IgD-negative memory B cell (primary cell): ENCODE data around the gene KLHL8. TPM values are rescaled to one million over a fixed set of nuclear protein-coding genes. Genes with fewer than 3 reads are reported as not detected.

Experiments
- H3K27ac Mint-ChIP-seq, 3 donors: one replicate each; pipeline ENCODE4 v1.8.0; 2020 to 2022; ENCODE audit warnings: mild to moderate bottlenecking in 3 of 3, mixed read lengths in 3 of 3, moderate library complexity in 1 of 3
- H3K27me3 Mint-ChIP-seq: one replicate; pipeline ENCODE4 v1.8.0; 2021; ENCODE audit warnings: mixed read lengths
- H3K36me3 Mint-ChIP-seq: one replicate; pipeline ENCODE4 v1.8.0; 2020; ENCODE audit warnings: mild to moderate bottlenecking, mixed read lengths
- H3K4me1 Mint-ChIP-seq, 3 donors: one replicate each; pipeline ENCODE4 v1.8.0; 2020 to 2022; ENCODE audit warnings: mixed read lengths in 3 of 3, mild to moderate bottlenecking in 1 of 3
- H3K4me3 Mint-ChIP-seq, 4 donors: one replicate each; pipeline ENCODE4 v1.8.0; 2020 to 2022; ENCODE audit warnings: mild to moderate bottlenecking in 4 of 4, mixed read lengths in 4 of 4, moderate library complexity in 3 of 4
- H3K9me3 Mint-ChIP-seq, 3 donors: one replicate each; pipeline ENCODE4 v1.8.0; 2020 to 2021; ENCODE audit warnings: mixed read lengths in 3 of 3, mild to moderate bottlenecking in 1 of 3
- polyA plus RNA-seq: library from polyadenylated mRNA; unstranded; fragments of 300-500 nt; fragmentation: Illumina TruSeq; gene quantifications from one replicate; pipeline ENCODE4 v1.2.3, GENCODE V29; 2021

The KLHL8 gene
- polyA plus RNA-seq, 1 donor from 2014 or later: 13.3 TPM

DNA sequence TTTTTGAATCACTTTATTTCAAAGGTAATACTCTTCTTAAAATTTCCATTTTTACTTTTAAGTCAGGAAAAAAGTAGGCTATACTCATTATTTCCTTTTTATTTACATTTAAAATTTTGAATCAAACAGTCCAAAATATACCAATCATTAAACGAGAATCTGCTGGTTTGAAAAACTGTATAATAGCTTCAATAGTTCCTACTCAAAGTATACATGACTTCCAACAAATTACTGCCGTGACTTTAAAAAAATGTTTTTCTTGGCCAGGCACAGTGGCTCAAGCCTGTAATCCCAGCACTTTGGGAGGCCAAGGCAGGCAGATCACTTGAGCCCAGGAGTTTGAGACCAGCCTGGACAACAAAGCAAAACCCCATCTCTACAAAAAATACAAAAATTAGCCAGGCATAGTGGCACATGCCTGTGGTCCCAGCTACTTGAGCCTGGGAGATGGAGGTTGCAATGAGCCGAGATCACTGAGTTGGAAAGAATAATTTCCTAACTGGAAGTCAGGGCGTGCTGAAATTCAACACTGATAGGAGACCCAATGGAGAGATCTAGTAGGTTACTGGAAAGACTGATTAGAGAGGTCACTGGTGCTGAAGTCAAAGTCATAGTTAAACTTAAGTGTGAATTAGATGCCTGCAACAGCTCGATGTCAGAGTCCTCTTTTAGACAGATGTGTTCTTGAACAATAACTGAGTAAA lies 9.0 kb downstream of the KLHL8 start:
- H3K27me3 Mint-ChIP-seq: no peaks in the 10 kb centered on the region
- no peak overlapping the region for H3K4me3 Mint-ChIP-seq
- H3K9me3 Mint-ChIP-seq: no peaks in the 10 kb centered on the region
- H3K4me1 Mint-ChIP-seq: peaks cover 7 to 11% (median 11%) of the 10 kb centered on the region in 3 donors
- H3K27ac Mint-ChIP-seq: no peak overlapping the region
- no peaks in the 10 kb centered on the region for H3K36me3 Mint-ChIP-seq

DNA sequence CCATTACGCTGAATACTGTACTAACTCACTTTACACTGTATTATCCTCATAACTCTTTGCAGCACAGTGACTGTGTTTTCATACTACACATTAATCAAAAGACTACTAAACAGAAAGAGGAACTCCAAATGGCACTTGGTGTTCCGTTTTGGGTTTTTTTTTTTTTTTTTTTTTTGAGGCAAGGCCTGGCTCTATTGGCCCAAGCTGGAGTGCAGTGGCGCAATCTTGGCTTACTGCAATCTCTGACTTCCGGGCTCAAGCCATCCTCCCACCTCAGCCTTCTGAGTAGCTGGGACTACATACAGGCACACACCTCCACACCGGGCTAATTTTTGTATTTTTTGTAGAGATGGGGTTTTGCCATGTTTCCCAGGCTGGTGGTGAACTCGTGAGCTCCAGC lies 10.7 kb downstream of the KLHL8 start:
- no peaks in the 10 kb centered on the region for H3K36me3 Mint-ChIP-seq
- H3K4me3 Mint-ChIP-seq: peak overlapping the region; percentile 58 to 83 (median 67)
- peaks cover 7 to 16% (median 14%) of the 10 kb centered on the region in 3 donors for H3K4me1 Mint-ChIP-seq
- no peaks in the 10 kb centered on the region for H3K27me3 Mint-ChIP-seq
- H3K9me3 Mint-ChIP-seq: no peaks in the 10 kb centered on the region
- H3K27ac Mint-ChIP-seq: peak overlapping the region; percentile 80 to 91 (median 81)

DNA sequence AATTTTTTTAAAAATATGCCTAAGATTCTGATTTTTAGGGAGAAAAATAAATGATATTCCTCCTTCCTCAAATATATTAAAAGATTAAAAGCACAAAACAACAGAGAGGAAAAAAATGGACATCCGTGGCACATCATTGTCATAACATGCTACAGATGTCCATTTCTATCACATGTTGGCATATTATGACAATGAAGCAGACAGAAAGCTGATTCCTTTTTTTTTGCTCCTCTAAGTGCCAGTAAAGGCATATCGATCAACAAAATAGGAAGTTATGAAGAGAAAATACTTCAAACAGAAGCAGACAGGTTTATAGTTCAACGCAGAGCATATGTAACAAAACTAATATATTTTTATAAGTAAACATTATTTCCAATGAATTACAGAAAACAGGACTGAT lies 11.2 kb downstream of the KLHL8 start:
- H3K27ac Mint-ChIP-seq: peak overlapping the region in 2 of 3 donors; percentile 81 to 91
- H3K9me3 Mint-ChIP-seq: no peaks in the 10 kb centered on the region
- H3K4me3 Mint-ChIP-seq: peak overlapping the region in 3 of 4 donors; percentile 45 to 83 (median 58)
- H3K27me3 Mint-ChIP-seq: no peaks in the 10 kb centered on the region
- peaks cover 7 to 20% (median 16%) of the 10 kb centered on the region in 3 donors for H3K4me1 Mint-ChIP-seq
- H3K36me3 Mint-ChIP-seq: no peaks in the 10 kb centered on the region

DNA sequence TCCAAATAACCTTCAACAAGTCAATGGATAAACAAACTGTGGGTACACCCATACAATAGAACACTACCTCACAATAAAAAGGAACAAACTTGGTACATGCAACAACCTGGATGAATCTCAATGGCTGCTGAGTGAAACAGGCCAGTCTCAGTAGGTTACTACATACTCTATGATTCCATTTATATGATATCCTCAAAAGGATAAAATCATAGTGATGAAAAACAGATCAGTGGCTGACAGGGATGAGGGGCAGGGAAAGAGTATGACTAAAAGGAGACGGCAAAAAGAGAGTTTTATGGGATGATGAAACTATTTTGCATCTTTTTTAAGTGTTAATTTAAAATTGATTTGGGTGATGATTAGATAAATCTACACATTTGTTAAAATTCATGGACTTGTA lies 15.9 kb downstream of the KLHL8 start:
- H3K27ac Mint-ChIP-seq: no peak overlapping the region
- peaks cover 13 to 20% (median 18%) of the 10 kb centered on the region in 3 donors for H3K4me1 Mint-ChIP-seq
- H3K9me3 Mint-ChIP-seq: peaks cover 0 to 8% (median 2%) of the 10 kb centered on the region in 3 donors
- H3K36me3 Mint-ChIP-seq: peaks cover 9% of the 10 kb centered on the region
- H3K4me3 Mint-ChIP-seq: no peak overlapping the region
- no peaks in the 10 kb centered on the region for H3K27me3 Mint-ChIP-seq

- Mint-ChIP-seq H3K27me3 (no peaks in the 10 kb centered on the region), H3K36me3 (peaks cover 13% of the 10 kb centered on the region), H3K4me3 (no peak overlapping the region), H3K4me1 (peaks cover 4 to 19% (median 14%) of the 10 kb centered on the region in 3 donors), H3K9me3 (no peaks in the 10 kb centered on the region), H3K27ac (no peak overlapping the region)
Measured at GRCh38 chr4:87196927-87197326, 23.5 kb downstream of the KLHL8 start.

- Mint-ChIP-seq H3K27me3 (no peaks in the 10 kb centered on the region), H3K36me3 (peaks cover 15% of the 10 kb centered on the region), H3K27ac (no peak overlapping the region), H3K4me1 (peaks cover 2 to 17% (median 13%) of the 10 kb centered on the region in 3 donors), H3K9me3 (no peaks in the 10 kb centered on the region), H3K4me3 (no peak overlapping the region)
Measured at GRCh38 chr4:87196146-87196545, 24.3 kb downstream of the KLHL8 start.

DNA sequence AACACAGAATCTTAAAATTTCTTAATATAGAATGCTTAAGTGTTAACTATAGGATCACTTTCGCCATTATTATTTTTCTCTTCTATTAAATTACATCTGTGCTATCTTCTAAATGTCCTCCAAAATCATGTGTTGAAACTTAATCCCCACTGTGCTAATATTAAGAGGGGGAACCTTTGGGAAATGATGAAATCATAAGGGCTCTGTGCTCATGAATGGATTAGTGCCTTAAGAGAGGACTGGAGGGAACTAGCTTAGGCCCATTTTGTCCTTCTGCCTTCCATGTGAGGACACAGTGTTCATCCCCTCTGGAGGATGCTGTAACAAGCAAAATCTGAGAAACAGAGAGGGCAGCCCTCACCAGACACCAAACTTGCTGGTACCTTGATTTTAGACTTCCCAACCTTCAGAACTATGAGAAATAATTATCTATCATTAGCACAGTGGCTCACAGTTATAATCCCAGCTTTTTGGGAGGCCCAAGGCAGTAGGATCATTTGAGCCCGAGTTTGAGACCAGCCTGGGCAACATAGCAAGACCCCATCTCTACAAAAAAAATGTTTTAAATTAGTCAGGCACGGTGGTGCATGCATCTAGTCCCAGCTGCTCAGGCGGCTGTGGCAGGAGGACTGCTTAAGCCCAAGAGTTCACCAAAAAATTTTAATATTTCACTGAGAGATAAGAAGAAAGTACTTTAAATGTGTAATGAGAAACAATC lies 26.3 kb downstream of the KLHL8 start:
- no peak overlapping the region for H3K27ac Mint-ChIP-seq
- no peaks in the 10 kb centered on the region for H3K27me3 Mint-ChIP-seq
- peaks cover 13% of the 10 kb centered on the region for H3K36me3 Mint-ChIP-seq
- H3K9me3 Mint-ChIP-seq: no peaks in the 10 kb centered on the region
- H3K4me3 Mint-ChIP-seq: no peak overlapping the region
- H3K4me1 Mint-ChIP-seq: peaks cover 0 to 11% (median 9%) of the 10 kb centered on the region in 3 donors

- H3K9me3 Mint-ChIP-seq: no peaks in the 10 kb centered on the region
- no peak overlapping the region for H3K27ac Mint-ChIP-seq
- no peaks in the 10 kb centered on the region for H3K27me3 Mint-ChIP-seq
- H3K4me3 Mint-ChIP-seq: no peak overlapping the region
- H3K4me1 Mint-ChIP-seq: peaks cover 0 to 6% (median 4%) of the 10 kb centered on the region in 3 donors
- peaks cover 10% of the 10 kb centered on the region for H3K36me3 Mint-ChIP-seq
Measured at GRCh38 chr4:87192145-87192919, 28.1 kb downstream of the KLHL8 start.

- Mint-ChIP-seq H3K27ac (peak overlapping the region in 1 of 3 donors; percentile 3), H3K36me3 (peaks cover 4% of the 10 kb centered on the region), H3K9me3 (no peaks in the 10 kb centered on the region), H3K4me3 (no peak overlapping the region), H3K4me1 (peaks cover 0 to 1% (median 0%) of the 10 kb centered on the region in 3 donors), H3K27me3 (no peaks in the 10 kb centered on the region)
Measured at GRCh38 chr4:87188932-87189331, 31.5 kb downstream of the KLHL8 start.

GRCh38 chr4:87188048-87188447 lies 32.4 kb downstream of the KLHL8 start:
- no peak overlapping the region for H3K27ac Mint-ChIP-seq
- H3K4me3 Mint-ChIP-seq: no peak overlapping the region
- H3K36me3 Mint-ChIP-seq: peaks cover 4% of the 10 kb centered on the region
- no peaks in the 10 kb centered on the region for H3K9me3 Mint-ChIP-seq
- H3K27me3 Mint-ChIP-seq: no peaks in the 10 kb centered on the region
- peaks cover 0 to 1% (median 0%) of the 10 kb centered on the region in 3 donors for H3K4me1 Mint-ChIP-seq

DNA sequence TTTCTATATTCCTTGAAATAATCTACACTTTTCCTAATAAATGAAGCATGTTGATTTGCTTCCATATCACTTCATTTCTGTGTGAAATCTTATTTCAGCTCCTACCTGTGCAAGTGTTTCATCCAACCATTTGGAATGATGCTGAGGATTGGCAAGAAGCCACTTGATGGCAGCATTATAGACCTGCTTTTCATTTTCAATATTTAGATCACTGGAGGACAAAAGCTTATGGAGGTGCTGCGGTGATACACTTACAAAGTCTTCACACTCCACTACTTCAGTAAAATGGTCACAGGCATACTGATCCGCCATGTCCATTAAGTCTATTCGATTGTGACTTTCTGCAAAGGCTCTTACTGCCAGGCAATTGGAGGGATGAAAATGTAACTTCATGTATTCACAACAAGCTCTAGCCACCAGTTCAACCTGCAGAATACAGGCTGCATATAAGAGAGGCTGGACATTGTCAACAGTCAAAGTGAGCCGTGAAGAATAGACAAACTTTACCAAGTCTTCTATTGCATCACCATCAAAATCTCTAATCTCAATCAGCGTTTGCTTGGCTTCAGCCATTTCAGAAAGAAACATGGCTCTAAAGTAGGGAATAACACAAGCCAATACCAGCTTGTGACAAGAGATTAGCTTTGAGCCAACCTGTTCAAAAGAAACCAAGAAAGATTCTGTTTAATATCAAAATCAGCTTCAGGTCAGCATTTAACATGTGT lies 35.1 kb downstream of the KLHL8 start:
- H3K4me1 Mint-ChIP-seq: no peaks in the 10 kb centered on the region
- no peaks in the 10 kb centered on the region for H3K36me3 Mint-ChIP-seq
- H3K27ac Mint-ChIP-seq: no peak overlapping the region
- H3K4me3 Mint-ChIP-seq: no peak overlapping the region
- no peaks in the 10 kb centered on the region for H3K9me3 Mint-ChIP-seq
- H3K27me3 Mint-ChIP-seq: no peaks in the 10 kb centered on the region

DNA sequence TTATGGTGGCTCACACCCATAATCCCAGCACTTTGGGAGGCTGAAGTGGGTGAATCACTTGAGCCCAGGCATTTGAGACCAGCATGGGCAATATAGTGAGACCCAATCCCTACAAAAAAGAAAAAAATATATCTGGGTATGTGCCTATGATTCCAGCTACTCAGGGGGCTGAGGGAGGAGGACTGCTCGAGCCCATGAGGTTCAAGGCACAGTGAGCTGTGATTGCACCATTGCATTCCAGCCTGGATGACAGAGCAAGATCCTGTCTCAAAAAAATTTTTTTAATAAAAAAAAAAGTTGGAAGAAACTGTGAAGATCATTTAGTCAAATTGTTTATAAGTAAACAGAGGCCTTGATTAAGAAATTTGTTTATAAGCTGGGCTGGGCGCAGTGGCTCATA lies 39.7 kb downstream of the KLHL8 start:
- no peaks in the 10 kb centered on the region for H3K9me3 Mint-ChIP-seq
- no peaks in the 10 kb centered on the region for H3K27me3 Mint-ChIP-seq
- H3K4me1 Mint-ChIP-seq: peaks cover 0 to 2% (median 0%) of the 10 kb centered on the region in 3 donors
- no peak overlapping the region for H3K27ac Mint-ChIP-seq
- peaks cover 5% of the 10 kb centered on the region for H3K36me3 Mint-ChIP-seq
- H3K4me3 Mint-ChIP-seq: no peak overlapping the region

DNA sequence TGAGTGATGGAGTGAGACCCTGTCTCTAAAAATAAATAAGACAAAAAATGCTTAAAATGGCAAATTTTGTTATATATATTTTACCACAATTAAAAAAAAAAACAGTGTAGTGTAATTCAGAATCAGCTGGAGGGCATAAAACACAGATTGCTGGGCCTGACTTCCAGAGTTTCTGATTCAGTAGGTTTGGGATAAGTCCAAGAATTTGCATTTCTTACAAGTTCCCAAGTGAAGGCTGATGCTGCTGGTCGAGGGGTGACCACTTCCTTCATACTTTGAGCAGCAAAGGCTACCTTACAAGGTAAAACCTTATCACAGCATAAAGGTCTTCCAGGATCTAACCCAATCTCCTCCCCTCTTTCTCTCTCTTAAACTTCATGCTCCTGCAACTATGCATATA lies 40.7 kb downstream of the KLHL8 start:
- peaks cover 7% of the 10 kb centered on the region for H3K36me3 Mint-ChIP-seq
- H3K27ac Mint-ChIP-seq: no peak overlapping the region
- H3K4me1 Mint-ChIP-seq: peaks cover 0 to 2% (median 0%) of the 10 kb centered on the region in 3 donors
- H3K27me3 Mint-ChIP-seq: no peaks in the 10 kb centered on the region
- H3K9me3 Mint-ChIP-seq: no peaks in the 10 kb centered on the region
- no peak overlapping the region for H3K4me3 Mint-ChIP-seq

GRCh38 chr4:87174672-87175071 lies 45.7 kb downstream of the KLHL8 start:
- H3K4me3 Mint-ChIP-seq: no peak overlapping the region

More at GRCh38 chr4:87174672-87175071, 45.7 kb downstream of the KLHL8 start:
- no peaks in the 10 kb centered on the region for H3K9me3 Mint-ChIP-seq
- H3K27me3 Mint-ChIP-seq: no peaks in the 10 kb centered on the region
- no peaks in the 10 kb centered on the region for H3K4me1 Mint-ChIP-seq
- no peak overlapping the region for H3K27ac Mint-ChIP-seq
- peaks cover 14% of the 10 kb centered on the region for H3K36me3 Mint-ChIP-seq
